Endodermal cell (in vitro differentiated cells): ENCODE results near the gene ODR4. TPM values are rescaled to one million over a fixed set of nuclear protein-coding genes. Genes with fewer than 3 reads are reported as not detected.
"Not testable (repeated sequence)": the region's sequence is repeated elsewhere in the genome, so short reads cannot be mapped to it uniquely, and the experiment has no call there.

Source experiments
- DNase-seq: peaks from one replicate; pipeline ENCODE4 v3.0.0-alpha.2; 2017
- H3K27ac ChIP-seq: 2 replicates; pipeline ENCODE4 v1.5.1; 2013; ENCODE audit warnings: mild to moderate bottlenecking, low read depth, low read length, moderate library complexity
- H3K27me3 ChIP-seq: 2 replicates; pipeline ENCODE4 v1.6.1; 2013; ENCODE audit warnings: mild to moderate bottlenecking, low read length, moderate library complexity; ENCODE audit not compliant: insufficient read depth, control insufficient read depth, poor library complexity, severe bottlenecking
- H3K36me3 ChIP-seq: 2 replicates; pipeline ENCODE4 v1.7.0; 2013; ENCODE audit warnings: mild to moderate bottlenecking, low read length, moderate library complexity; ENCODE audit not compliant: control insufficient read depth, insufficient read depth
- H3K4me1 ChIP-seq: one replicate; pipeline ENCODE4 v1.7.0; 2013; ENCODE audit warnings: low read length; ENCODE audit not compliant: control insufficient read depth, insufficient read depth
- H3K4me3 ChIP-seq: 2 replicates; pipeline ENCODE4 v1.5.1; 2013; ENCODE audit warnings: mild to moderate bottlenecking, low read length, moderate library complexity
- H3K9ac ChIP-seq: 2 replicates; pipeline ENCODE4 v1.6.1; 2013; ENCODE audit warnings: mild to moderate bottlenecking, low read length, moderate library complexity; ENCODE audit not compliant: poor library complexity, severe bottlenecking; ENCODE audit errors: extremely low read depth
- H3K9me3 ChIP-seq: 2 replicates; pipeline ENCODE4 v1.6.1; 2013; ENCODE audit warnings: mild to moderate bottlenecking, low read length, moderate library complexity; ENCODE audit not compliant: control insufficient read depth
- H3K27ac Mint-ChIP-seq: 2 replicates; pipeline ENCODE4 v1.8.0; 2020; ENCODE audit warnings: mixed read lengths
- H3K27me3 Mint-ChIP-seq: 2 replicates; pipeline ENCODE4 v1.8.0; 2021; ENCODE audit warnings: mild to moderate bottlenecking, mixed read lengths; ENCODE audit not compliant: insufficient read depth
- H3K36me3 Mint-ChIP-seq: 2 replicates; pipeline ENCODE4 v1.8.0; 2020; ENCODE audit warnings: low read depth, mixed read lengths
- H3K4me1 Mint-ChIP-seq: 2 replicates; pipeline ENCODE4 v1.8.0; 2020; ENCODE audit warnings: mixed read lengths
- H3K4me3 Mint-ChIP-seq: 2 replicates; pipeline ENCODE4 v1.8.0; 2020; ENCODE audit warnings: mild to moderate bottlenecking, moderate library complexity, mixed read lengths
- H3K9me3 Mint-ChIP-seq: 2 replicates; pipeline ENCODE4 v1.8.0; 2020; ENCODE audit warnings: mild to moderate bottlenecking, mixed read lengths
- WGBS, 2 experiments: methylation state at CpG; one replicate each; pipeline versions ENCODE4 v1.1.5 to v1.1.7; 2013; ENCODE audit warnings: missing lambda C conversion rate in 2 of 2, mixed read lengths in 1 of 2; ENCODE audit not compliant: insufficient coverage in 1 of 2, insufficient read length in 1 of 2; 5-methylcytosine and 5-hydroxymethylcytosine counted together
- total RNA-seq, 2 donors: library from RNA; stranded (reverse); fragmentation: NEBNext Ultra II Directional in 1 of 2; extraction: Animal tissue kit (Norgen Biotek cat#: 25700) in 1 of 2; gene quantifications; 2 replicates in 1 of 2; 3 replicates in 1 of 2; pipeline ENCODE4 v1.2.1, GENCODE V29; 2021
- TF ChIP-seq, protein P1 (sequence below): fragments of 200-600 bp; sonication (generic); conservative IDR thresholded peaks from 2 replicates; pipeline ENCODE4 v1.5.0; 2021; ENCODE audit warnings: antibody characterized with exemption, mild to moderate bottlenecking

Gene ODR4
- total RNA-seq, 2 donors from 2014 or later: 20.8 to 22.5 TPM

DNA sequence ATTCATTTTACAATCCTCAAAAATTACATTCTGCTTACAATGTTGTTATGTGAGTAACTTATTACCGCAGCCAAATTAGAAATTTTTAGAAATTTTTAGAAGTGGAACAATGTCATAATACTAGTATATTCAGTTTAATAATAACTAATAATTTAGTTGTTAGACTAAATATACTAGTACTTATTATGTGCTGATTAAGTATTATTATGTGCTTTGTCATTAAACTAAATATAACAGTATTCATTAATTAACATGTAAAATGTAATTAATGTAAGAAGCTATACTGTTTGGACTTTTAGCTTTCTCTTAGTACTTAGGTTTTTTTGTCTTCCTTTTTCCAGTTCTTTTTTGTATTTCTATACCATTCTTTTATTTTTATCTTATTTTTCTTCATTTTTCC is 15.3 kb downstream of the ODR4 start:
- H3K36me3 Mint-ChIP-seq: peaks cover 58% of the 10 kb centered on the region
- H3K27ac Mint-ChIP-seq: no peak overlapping the region
- no peaks in the 10 kb centered on the region for H3K9me3 Mint-ChIP-seq
- no peaks in the 10 kb centered on the region for H3K27me3 Mint-ChIP-seq
- H3K27ac ChIP-seq: no peak overlapping the region
- no peak overlapping the region for H3K9ac ChIP-seq
- WGBS, 2 experiments: no CpG with 5 or more reads among the region's 1 CpG
- H3K4me1 ChIP-seq: no peaks in the 10 kb centered on the region
- peaks cover 5% of the 10 kb centered on the region for H3K4me1 Mint-ChIP-seq
- peaks cover 87% of the 10 kb centered on the region for H3K36me3 ChIP-seq
- no peak for DNase-seq
- no peak overlapping the region for H3K4me3 Mint-ChIP-seq
- no peak overlapping the region for H3K4me3 ChIP-seq
- TF ChIP-seq, protein P1, sequence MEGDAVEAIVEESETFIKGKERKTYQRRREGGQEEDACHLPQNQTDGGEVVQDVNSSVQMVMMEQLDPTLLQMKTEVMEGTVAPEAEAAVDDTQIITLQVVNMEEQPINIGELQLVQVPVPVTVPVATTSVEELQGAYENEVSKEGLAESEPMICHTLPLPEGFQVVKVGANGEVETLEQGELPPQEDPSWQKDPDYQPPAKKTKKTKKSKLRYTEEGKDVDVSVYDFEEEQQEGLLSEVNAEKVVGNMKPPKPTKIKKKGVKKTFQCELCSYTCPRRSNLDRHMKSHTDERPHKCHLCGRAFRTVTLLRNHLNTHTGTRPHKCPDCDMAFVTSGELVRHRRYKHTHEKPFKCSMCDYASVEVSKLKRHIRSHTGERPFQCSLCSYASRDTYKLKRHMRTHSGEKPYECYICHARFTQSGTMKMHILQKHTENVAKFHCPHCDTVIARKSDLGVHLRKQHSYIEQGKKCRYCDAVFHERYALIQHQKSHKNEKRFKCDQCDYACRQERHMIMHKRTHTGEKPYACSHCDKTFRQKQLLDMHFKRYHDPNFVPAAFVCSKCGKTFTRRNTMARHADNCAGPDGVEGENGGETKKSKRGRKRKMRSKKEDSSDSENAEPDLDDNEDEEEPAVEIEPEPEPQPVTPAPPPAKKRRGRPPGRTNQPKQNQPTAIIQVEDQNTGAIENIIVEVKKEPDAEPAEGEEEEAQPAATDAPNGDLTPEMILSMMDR: no peak
- H3K27me3 ChIP-seq: no peaks in the 10 kb centered on the region
- no peaks in the 10 kb centered on the region for H3K9me3 ChIP-seq

DNA sequence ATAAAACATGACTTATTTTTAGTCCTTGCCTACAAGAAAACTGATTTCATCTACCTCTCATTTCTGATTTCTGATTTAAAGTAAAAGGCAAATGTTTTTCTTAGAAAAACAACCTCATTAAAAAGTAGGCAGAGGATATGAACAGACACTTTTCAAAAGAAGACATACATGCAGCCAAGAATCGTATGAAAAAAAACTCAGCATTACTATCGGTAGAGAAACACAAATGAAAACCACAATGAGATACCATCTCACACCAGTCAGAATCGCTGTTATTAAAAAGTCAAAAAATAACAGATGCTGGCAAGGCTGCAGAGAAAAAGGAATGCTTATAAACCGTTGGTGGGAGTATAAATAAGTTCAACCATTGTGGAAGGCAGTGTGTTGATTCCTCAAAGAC is 16.2 kb downstream of the ODR4 start:
- Mint-ChIP-seq H3K27ac (no peak overlapping the region), H3K9me3 (no peaks in the 10 kb centered on the region), H3K27me3 (no peaks in the 10 kb centered on the region), H3K4me1 (peaks cover 5% of the 10 kb centered on the region), H3K4me3 (no peak overlapping the region), H3K36me3 (peaks cover 59% of the 10 kb centered on the region)
- Histone ChIP-seq H3K27me3 (no peaks in the 10 kb centered on the region), H3K4me1 (no peaks in the 10 kb centered on the region), H3K4me3 (no peak overlapping the region), H3K27ac (no peak overlapping the region), H3K9ac (no peak overlapping the region), H3K36me3 (peaks cover 87% of the 10 kb centered on the region), H3K9me3 (no peaks in the 10 kb centered on the region)
- TF ChIP-seq, protein P1: no peak
- DNase-seq: no peak
- WGBS, 2 experiments: 91 to 100% methylated on average over 2 to 4 of the region's 4 CpGs

DNA sequence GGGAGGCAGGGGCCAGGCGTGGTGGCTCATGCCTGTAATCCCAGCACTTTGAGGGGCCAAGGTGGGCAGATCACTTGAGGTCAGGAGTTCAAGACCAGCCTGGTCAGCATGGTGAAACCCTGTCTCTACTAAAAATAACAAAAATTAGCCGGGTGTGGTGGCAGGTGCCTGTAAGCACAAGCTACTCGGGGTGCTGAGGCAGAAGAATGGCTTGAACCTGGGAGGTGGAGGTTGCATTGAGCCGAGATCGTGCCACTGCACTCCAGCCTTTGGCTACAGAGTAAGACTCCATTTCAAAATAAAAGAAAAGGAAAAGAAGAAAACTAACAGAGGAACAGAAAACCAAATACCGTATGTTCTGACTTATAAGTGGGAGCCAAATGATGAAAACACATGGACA is 17.1 kb downstream of the ODR4 start:
- not testable (repeated sequence) for H3K27ac Mint-ChIP-seq, H3K27me3 Mint-ChIP-seq, H3K4me1 ChIP-seq, H3K4me3 Mint-ChIP-seq, H3K4me1 Mint-ChIP-seq, H3K9ac ChIP-seq, H3K27me3 ChIP-seq, H3K9me3 ChIP-seq, DNase-seq, H3K9me3 Mint-ChIP-seq, H3K27ac ChIP-seq, H3K4me3 ChIP-seq
- H3K36me3 Mint-ChIP-seq: peaks cover 59% of the 10 kb centered on the region
- H3K36me3 ChIP-seq: peaks cover 88% of the 10 kb centered on the region
- WGBS, 2 experiments: 88 to 96% methylated on average over 5 to 6 of the region's 6 CpGs

DNA sequence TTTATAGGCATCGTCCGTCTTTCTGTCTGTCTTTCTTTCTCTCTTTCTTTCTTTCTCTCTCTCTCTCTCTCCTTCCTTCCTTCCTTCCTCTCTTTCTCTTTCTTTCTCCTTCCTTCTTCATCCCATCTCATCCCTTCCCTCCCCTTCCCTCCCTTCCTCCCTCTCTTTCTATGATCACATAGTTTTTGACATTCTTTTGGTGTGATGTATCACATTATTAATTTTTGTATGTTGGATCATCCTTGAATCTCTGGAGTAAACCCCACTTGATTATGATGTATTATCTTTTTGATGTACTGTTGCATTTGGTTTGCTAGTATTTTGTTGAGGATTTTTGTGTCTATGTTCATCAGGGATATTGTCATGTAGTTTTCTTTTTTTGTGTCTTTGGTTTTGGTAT is 25.8 kb downstream of the ODR4 start:
- WGBS, 2 experiments: 94% methylated on average over 2 of the region's 2 CpGs
- not testable (repeated sequence) for H3K4me1 Mint-ChIP-seq, H3K4me1 ChIP-seq, H3K27me3 ChIP-seq, H3K9me3 ChIP-seq, H3K4me3 ChIP-seq, H3K9ac ChIP-seq, H3K27ac ChIP-seq, H3K27ac Mint-ChIP-seq, H3K27me3 Mint-ChIP-seq, H3K9me3 Mint-ChIP-seq, H3K4me3 Mint-ChIP-seq, DNase-seq
- H3K36me3 ChIP-seq: peaks cover 65% of the 10 kb centered on the region
- peaks cover 39% of the 10 kb centered on the region for H3K36me3 Mint-ChIP-seq
